Measurements from ENCODE around the gene MAMDC2.

- TF ChIP-seq CTCF (conservative IDR thresholded peaks at IDR 0.05; ENCODE audit: low read depth, low read length) (no peak), POLR2A (IDR thresholded peaks at IDR 0.05; ENCODE audit: low read depth, low read length) (no peak), RFX5 (IDR thresholded peaks at IDR 0.05; ENCODE audit: low read depth, low read length) (no peak), MAFK (IDR thresholded peaks at IDR 0.05; ENCODE audit: low read depth, low read length) (no peak), SMC3 (IDR thresholded peaks at IDR 0.05; ENCODE audit: low read depth, low read length) (no peak), MXI1 (IDR thresholded peaks at IDR 0.05; ENCODE audit: borderline replicate concordance, low read depth, low read length) (no peak), CHD1 (IDR thresholded peaks at IDR 0.05; ENCODE audit: low read depth, low read length) (no peak), FOS (IDR thresholded peaks at IDR 0.05; ENCODE audit: low read depth, low read length) (no peak), CEBPB (IDR thresholded peaks at IDR 0.05; ENCODE audit: low read depth, low read length) (no peak), RCOR1 (IDR thresholded peaks at IDR 0.05; ENCODE audit: insufficient replicate concordance, low read length) (no peak), NFE2L2 (IDR thresholded peaks at IDR 0.05; ENCODE audit: low read depth, low read length) (no peak), USF2 (IDR thresholded peaks at IDR 0.05; ENCODE audit: low read depth, low read length) (no peak), BHLHE40 (IDR thresholded peaks at IDR 0.05; ENCODE audit: low read depth, low read length) (no peak), ELK1 (IDR thresholded peaks at IDR 0.05; ENCODE audit: borderline replicate concordance, low read depth, low read length) (no peak)
These were observed 64.5 kb downstream of the MAMDC2 start for GRCh38 chr9:70108181-70108580.

All from IMR-90 (cell line).